Pulmonary artery endothelial cell (primary cell): Measurements from ENCODE around the gene NDUFB3. TPM values are rescaled to one million over a fixed set of nuclear protein-coding genes. Genes with fewer than 3 reads are reported as not detected.
"Not testable (repeated sequence)": the region's sequence is repeated elsewhere in the genome, so short reads cannot be mapped to it uniquely, and the experiment has no call there.

Experiments
- DNase-seq: peaks from one replicate; pipeline ENCODE4 v3.0.0-alpha.2; 2011; ENCODE audit warnings: low read depth, low spot score
- total RNA-seq: library from RNA; depleted of rRNA; stranded (reverse); fragments of >200 nt; gene quantifications from 2 replicates; pipeline ENCODE4 v1.2.3, GENCODE V29; 2014

Gene NDUFB3
- total RNA-seq, 1 donor from 2014 or later: 90.5 TPM

- DNase-seq: no peak
Observed at GRCh38 chr2:201090574-201090973, 18.8 kb downstream of the NDUFB3 start.

GRCh38 chr2:201093573-201093972 lies 21.8 kb downstream of the NDUFB3 start:
- no peak for DNase-seq

DNA sequence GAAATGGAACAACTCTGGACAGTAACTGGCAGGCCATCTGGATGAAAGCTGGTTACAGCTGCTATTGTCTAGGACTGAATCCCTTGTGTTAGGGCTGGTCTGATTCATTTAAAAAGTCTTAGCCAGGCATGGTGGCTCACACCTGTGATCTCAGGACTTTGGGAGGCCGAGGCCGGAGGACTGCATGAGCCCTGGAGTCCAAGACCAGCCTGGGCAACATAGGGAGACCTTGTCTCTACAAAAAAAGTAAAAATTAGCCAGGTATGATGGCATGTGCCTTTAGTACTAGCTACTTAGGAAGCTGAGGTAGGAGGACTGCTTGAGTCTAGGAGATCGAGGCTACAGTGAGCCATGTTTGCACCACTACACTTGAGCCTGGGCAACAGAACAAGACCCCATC lies 28.7 kb downstream of the NDUFB3 start:
- DNase-seq: no peak

GRCh38 chr2:201105759-201106158 lies 34.0 kb downstream of the NDUFB3 start:
- no peak for DNase-seq

DNA sequence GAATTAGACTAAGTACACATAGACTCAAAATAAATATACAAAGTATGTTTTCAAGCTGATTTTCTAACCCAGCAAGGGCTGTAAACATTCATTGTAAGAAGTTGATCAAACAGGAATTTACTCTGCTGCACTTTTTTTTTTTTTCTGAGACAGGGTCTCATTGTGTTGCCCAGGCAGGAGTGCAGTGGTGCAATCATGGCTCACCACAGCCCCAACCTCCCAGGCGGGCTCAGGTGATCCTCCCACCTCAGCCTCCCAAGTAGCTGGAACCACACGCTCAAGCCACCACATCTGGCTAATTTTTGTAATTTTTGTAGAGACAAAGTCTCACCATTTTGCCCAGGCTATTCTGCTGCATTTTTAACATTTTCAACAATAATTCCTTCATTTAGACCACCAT lies 35.8 kb downstream of the NDUFB3 start:
- DNase-seq: no peak

GRCh38 chr2:201108341-201108740 lies 36.5 kb downstream of the NDUFB3 start:
- no peak for DNase-seq

DNA sequence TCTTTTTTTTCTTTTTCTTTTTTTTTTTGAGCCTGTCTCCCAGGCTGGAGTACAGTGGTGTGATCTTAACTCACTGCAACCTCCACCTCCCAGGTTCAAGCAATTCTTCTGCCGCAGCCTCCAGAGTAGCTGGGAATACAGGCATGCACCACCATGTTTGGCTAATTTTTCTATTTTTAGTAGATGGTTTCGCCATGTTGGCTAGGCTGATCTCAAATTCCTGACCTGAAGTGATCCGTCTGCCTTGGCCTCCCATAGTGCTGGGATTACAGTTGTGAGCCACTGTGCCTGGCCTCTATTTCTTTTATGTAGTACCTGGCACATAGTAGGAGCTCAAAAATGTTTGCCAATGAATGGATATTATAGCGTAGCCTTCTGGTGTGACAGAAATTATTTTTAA lies 37.4 kb downstream of the NDUFB3 start:
- no peak for DNase-seq

GRCh38 chr2:201110615-201111014 lies 38.8 kb downstream of the NDUFB3 start:
- no peak for DNase-seq

DNA sequence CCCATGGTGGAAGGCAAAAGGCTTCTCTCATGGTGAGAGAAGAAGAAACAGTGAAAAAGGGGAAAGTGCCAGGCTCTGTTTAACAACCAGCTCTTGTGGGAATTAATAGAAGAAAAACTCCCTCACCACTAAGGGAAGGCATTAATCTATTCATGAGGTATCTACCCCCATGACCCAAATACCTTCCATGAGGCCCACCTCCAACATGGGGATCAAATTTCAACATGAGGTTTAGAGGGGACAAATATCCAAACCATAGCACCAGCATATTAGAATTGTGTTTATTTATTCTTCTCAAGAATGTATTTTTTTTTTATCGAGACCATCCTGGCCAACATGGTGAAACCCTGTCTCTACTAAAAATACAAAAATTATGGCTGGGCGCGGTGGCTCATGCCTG lies 39.3 kb downstream of the NDUFB3 start:
- DNase-seq: no peak

DNA sequence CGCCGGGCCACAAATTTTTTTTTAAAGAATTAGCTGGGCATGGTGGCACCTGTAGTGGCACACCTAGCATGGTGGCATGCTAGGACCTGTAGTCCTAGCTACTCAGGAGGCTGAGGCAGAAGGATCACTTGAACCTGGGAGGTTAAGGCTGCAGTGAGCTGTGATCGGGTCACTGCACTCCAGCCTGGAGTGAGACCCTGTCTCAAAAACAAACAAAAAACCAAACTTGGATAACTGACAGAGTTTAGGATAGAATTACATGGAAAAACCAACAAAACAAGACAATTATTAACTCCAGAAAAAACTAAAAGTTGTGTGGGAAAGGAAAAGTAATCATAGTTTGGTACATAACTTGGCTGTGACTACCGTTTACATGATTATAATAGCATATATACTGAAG lies 42.5 kb downstream of the NDUFB3 start:
- DNase-seq: no peak

- no peak for DNase-seq
Observed at GRCh38 chr2:201114846-201115245, 43.0 kb downstream of the NDUFB3 start.

GRCh38 chr2:201116115-201116958 lies 44.5 kb downstream of the NDUFB3 start, which contains the start of gene CFLAR:
Gene CFLAR, plus strand, starts transcription at chr2:201116164. Its CDS starts 13,702 bp downstream, at chr2:201129866.
- no peak for DNase-seq

- peak; percentile 86 for DNase-seq
Observed at GRCh38 chr2:201116959-201117734, 45.3 kb downstream of the NDUFB3 start.

DNA sequence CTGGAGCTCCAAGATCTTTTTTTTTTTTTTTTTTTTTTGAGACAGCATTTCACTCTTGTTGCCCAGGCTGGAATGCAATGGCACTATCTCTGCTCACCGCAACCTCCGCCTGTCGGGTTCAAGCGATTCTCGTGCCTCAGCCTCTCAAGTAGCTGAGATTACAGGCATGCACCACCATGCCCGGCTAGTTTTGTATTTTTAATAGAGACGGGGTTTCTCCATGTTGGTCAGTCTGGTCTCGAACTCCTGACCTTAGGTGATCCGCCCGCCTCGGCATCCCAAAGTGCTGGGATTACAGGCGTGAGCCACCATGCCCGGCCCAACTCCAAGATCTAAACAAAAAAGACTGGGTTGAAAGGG lies 45.9 kb downstream of the NDUFB3 start:
- not testable (repeated sequence) for DNase-seq

DNA sequence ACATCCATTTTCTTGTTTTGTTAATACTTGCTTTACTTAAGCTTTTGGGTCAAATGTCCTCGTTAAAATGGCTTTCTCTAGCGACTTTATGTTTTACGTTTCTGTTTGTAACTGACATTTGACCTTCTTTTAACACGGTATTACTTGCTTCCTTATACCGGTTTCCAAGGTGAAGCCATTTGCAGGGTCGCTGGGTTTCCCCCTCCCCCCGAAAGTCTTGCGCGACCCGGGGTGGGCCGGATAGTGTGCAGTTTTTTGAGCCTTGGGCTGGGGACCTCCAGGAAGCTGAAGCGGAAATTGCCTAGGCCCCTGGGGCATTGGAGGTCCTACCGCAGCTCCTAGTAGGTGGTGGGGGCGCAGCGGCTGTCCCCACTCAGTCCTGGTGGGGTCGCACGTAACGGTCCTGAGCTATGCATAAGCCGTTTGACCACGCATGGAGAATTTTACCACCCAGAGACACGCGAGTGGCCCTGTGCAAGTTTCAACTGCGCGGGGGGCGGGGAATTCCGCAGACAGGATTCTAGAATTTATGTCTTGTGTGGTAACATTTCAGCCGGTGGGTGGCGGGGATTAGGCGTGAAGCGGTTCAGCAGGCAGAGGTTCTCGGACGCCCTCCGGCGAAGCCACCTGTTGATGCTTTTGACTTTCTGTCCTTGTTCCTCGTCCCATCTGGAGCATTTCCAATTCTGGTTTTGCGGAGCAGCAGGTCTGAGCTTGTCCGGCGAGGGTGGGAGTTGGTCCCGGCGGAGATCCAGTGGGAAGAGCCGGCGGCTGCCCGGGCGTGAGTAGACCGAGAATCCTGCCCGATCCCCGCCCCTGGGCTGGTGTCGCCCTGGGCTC lies 46.5 kb downstream of the NDUFB3 start:
- DNase-seq: no peak

GRCh38 chr2:201118961-201119854 lies 47.4 kb downstream of the NDUFB3 start:
- no peak for DNase-seq

GRCh38 chr2:201122276-201122675 lies 50.5 kb downstream of the NDUFB3 start:
- no peak for DNase-seq

GRCh38 chr2:201126308-201127151 lies 54.7 kb downstream of the NDUFB3 start:
- no peak for DNase-seq

- DNase-seq: no peak
Observed at GRCh38 chr2:201127152-201127511, 55.3 kb downstream of the NDUFB3 start.

GRCh38 chr2:201127570-201127969 lies 55.8 kb downstream of the NDUFB3 start:
- DNase-seq: peak; percentile 84
